ENCODE results near the gene HMGCL. TPM values are rescaled to one million over a fixed set of nuclear protein-coding genes. Genes with fewer than 3 reads are reported as not detected.
"Not testable (repeated sequence)": the region's sequence is repeated elsewhere in the genome, so short reads cannot be mapped to it uniquely, and the experiment has no call there.

HMGCL gene
- total and polyA plus RNA-seq, 9 donors, result 14.3 to 41.4 (median 25.9) TPM

DNA sequence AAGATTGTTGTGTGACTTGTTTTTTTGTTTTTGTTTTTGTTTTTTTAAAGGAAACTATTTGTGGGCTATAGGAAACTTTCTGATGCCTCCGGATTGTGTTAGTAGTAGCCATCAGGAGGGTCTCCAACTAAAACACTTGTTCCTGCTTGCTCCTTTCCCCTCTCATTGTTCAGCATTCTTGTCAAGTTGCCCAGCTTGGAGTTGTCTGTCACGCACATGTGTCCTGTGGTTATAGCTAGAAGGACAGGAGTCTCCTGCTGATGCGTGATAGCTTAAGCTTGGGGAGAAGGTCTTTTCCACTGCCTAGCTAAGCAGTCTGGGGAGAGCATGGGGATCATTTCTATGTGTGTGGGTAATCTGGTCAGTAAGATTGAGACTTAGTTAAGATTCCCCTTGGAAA, 37.5 kb downstream of the HMGCL start:
- no peak overlapping the region for H3K4me3 ChIP-seq
- no peaks in the 10 kb centered on the region for H3K9me3 ChIP-seq
- TF ChIP-seq EP300 (IDR thresholded peaks at IDR 0.05) (no peak), POLR2A (IDR thresholded peaks at IDR 0.05) (no peak)
- TF ChIP-seq, protein P1, sequence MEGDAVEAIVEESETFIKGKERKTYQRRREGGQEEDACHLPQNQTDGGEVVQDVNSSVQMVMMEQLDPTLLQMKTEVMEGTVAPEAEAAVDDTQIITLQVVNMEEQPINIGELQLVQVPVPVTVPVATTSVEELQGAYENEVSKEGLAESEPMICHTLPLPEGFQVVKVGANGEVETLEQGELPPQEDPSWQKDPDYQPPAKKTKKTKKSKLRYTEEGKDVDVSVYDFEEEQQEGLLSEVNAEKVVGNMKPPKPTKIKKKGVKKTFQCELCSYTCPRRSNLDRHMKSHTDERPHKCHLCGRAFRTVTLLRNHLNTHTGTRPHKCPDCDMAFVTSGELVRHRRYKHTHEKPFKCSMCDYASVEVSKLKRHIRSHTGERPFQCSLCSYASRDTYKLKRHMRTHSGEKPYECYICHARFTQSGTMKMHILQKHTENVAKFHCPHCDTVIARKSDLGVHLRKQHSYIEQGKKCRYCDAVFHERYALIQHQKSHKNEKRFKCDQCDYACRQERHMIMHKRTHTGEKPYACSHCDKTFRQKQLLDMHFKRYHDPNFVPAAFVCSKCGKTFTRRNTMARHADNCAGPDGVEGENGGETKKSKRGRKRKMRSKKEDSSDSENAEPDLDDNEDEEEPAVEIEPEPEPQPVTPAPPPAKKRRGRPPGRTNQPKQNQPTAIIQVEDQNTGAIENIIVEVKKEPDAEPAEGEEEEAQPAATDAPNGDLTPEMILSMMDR (IDR thresholded peaks at IDR 0.05), result no peak
- no peaks in the 10 kb centered on the region for H3K36me3 ChIP-seq
- intact Hi-C loops (cut with DNase I), result no loop called here
- no peaks in the 10 kb centered on the region for H3K27me3 ChIP-seq
- 89 to 96% (median 90%) methylated on average over 3 of the region's 3 CpGs for WGBS, 3 donors
- H3K4me1 ChIP-seq (ENCODE audit: insufficient read depth), result peaks cover 16% of the 10 kb centered on the region
- no peak overlapping the region for H3K27ac ChIP-seq
- DNase-seq, result no peak

- H3K27ac ChIP-seq, result no peak overlapping the region
- no peaks in the 10 kb centered on the region for H3K9me3 ChIP-seq
- DNase-seq, result no peak
- H3K27me3 ChIP-seq, result no peaks in the 10 kb centered on the region
- no peaks in the 10 kb centered on the region for H3K4me1 ChIP-seq (ENCODE audit: insufficient read depth)
- no peaks in the 10 kb centered on the region for H3K36me3 ChIP-seq
- 59 to 73% (median 66%) methylated on average over 4 of the region's 4 CpGs for WGBS, 3 donors
- H3K4me3 ChIP-seq, result no peak overlapping the region
- TF ChIP-seq EP300 (IDR thresholded peaks at IDR 0.05) (no peak), POLR2A (IDR thresholded peaks at IDR 0.05) (no peak)
- TF ChIP-seq, protein P1 (IDR thresholded peaks at IDR 0.05), result no peak
- intact Hi-C loops (cut with DNase I), result no loop called here
Observed at GRCh38 chr1:23784846-23785245, 40.4 kb downstream of the HMGCL start.

DNA sequence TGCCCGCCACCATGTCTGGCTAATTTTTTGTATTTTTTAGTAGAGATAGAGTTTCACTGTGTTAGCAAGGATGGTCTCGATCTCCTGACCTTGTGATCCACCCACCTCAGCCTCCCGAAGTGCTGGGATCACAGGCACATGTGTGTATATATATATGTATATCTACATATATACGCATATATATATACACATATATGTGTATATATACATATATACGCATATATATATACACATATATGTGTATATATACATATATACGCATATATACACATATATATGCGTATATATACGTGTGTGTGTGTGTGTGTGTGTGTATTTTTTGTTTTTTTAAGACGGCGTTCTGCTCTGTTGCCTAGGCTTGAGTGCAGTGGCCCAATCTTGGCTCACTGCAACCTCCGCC, 42.1 kb downstream of the HMGCL start:
- H3K27me3 ChIP-seq; H3K36me3 ChIP-seq; H3K27ac ChIP-seq; H3K4me3 ChIP-seq; H3K4me1 ChIP-seq (ENCODE audit: insufficient read depth); DNase-seq; H3K9me3 ChIP-seq; intact Hi-C loops (cut with DNase I): not testable (repeated sequence)
- 90 to 92% (median 91%) methylated on average over 11 of the region's 11 CpGs for WGBS, 3 donors

GRCh38 chr1:23779826-23780371, 45.3 kb downstream of the HMGCL start:
- TF ChIP-seq POLR2A (IDR thresholded peaks at IDR 0.05), result no peak
- TF ChIP-seq EP300 (IDR thresholded peaks at IDR 0.05), result no peak
- TF ChIP-seq, protein P1 (IDR thresholded peaks at IDR 0.05), result no peak
- Histone ChIP-seq H3K4me1 (ENCODE audit: insufficient read depth) (peaks cover 9% of the 10 kb centered on the region), H3K4me3 (no peak overlapping the region), H3K9me3 (no peaks in the 10 kb centered on the region), H3K27ac (no peak overlapping the region), H3K27me3 (no peaks in the 10 kb centered on the region), H3K36me3 (no peaks in the 10 kb centered on the region)
- no peak for DNase-seq
- WGBS, 3 donors, result 73 to 82% (median 75%) methylated on average over 3 of the region's 3 CpGs
- intact Hi-C loops (cut with DNase I), result loop anchor here in 2 of 4 donors (5.0 to 10.0 kb wide), 3 partner anchors 87 to 235 kb away; partner anchors contain the start of gene FUCA1 (in 1 of the 2)

GRCh38 chr1:23777979-23778814, 47.0 kb downstream of the HMGCL start, which contains the start of gene PITHD1:
Gene PITHD1, plus strand, starts transcription at chr1:23778418. Its CDS starts 98 bp downstream, at chr1:23778516.
- DNase-seq, result peak; percentile 81 to 88 (median 86)
- Histone ChIP-seq H3K27ac (peak within 1 kb of the TSS; percentile 74 to 84), H3K36me3 (no peaks in the 10 kb centered on the region), H3K9me3 (no peaks in the 10 kb centered on the region), H3K4me1 (ENCODE audit: insufficient read depth) (peaks cover 9% of the 10 kb centered on the region), H3K27me3 (no peaks in the 10 kb centered on the region), H3K4me3 (peak within 1 kb of the TSS; percentile 97)
- intact Hi-C loops (cut with DNase I), result loop anchor here in 2 of 4 donors (5.0 to 10.0 kb wide), 3 partner anchors 89 to 237 kb away; partner anchors contain the start of gene FUCA1 (in 1 of the 2)
- TF ChIP-seq, protein P1 (IDR thresholded peaks at IDR 0.05), result no peak
- TF ChIP-seq POLR2A (IDR thresholded peaks at IDR 0.05) (peak; percentile 89), EP300 (IDR thresholded peaks at IDR 0.05) (peak; percentile 6)
- WGBS, 3 donors, result 0% methylated on average over 68 to 91 of the region's 91 CpGs
